GM19240 (cell line): ENCODE measurements around the gene SHB.

Source experiments
- DNase-seq: peaks from one replicate; pipeline ENCODE4 v3.0.0; 2011; ENCODE audit warnings: low spot score; ENCODE audit not compliant: insufficient read length

The SHB gene

DNA sequence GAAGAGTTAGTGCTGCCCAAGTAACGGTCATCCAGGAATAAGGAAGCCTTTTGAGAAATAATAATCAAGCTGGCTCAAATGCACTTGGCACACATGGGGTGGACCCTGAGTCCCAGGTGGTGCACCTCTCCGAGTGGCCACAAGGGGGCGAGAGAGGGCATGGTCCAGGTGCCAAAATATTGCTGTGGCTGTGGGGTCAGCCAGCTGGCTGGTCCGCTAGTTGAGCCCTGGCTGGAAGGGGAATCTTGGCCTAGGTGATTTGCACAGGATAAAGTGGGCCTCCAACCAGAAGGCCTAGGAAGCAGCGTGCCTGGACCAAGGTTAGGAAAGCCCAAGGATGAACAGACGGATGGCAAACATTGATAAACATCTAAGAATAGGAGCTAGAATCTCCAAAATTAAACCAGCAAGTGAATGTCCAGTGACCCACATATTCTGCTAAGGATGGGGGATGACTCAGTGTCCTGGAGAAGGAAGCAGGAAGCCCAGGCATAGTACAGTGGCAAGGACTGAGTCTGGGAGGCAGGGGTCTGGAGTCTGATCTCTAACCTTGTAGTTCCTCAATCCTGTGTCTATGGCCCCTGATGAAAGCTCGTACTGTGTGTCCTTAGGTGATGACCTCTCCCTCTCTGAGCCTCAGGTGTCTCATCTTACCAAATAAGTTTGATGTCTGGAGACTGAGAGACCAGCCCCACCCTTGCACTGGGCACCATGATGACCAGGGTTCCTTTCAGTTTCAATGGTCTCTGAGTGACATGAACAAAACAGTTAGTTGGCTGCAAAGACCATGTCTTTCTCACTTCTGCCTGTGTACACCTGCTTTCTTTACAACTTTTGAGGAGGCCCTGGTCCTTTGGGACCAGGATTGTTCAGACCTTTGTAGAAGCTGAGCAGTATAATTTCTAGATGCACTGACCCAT is 19.2 kb upstream of the SHB start:
- peak; percentile 71 for DNase-seq

DNA sequence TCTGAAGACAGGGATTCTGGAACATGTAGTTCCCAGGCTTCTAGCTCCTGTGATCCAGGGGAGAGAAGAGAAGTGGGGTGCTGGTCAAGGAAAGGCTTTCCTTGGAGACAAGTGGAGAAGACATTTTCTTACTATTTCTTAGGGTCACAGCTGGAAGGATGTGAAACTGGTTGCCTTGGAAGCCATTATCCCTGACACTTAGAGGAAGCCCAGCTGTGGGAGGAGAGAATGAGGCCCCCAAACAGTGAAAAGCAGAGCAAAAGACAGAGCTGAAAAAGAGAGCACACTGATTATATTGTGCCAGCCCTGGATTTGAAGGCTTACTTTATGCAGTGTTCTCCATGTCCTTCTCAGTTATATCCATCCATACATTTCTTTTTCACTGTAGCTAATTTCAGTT is 17.5 kb upstream of the SHB start:
- DNase-seq, result no peak

DNA sequence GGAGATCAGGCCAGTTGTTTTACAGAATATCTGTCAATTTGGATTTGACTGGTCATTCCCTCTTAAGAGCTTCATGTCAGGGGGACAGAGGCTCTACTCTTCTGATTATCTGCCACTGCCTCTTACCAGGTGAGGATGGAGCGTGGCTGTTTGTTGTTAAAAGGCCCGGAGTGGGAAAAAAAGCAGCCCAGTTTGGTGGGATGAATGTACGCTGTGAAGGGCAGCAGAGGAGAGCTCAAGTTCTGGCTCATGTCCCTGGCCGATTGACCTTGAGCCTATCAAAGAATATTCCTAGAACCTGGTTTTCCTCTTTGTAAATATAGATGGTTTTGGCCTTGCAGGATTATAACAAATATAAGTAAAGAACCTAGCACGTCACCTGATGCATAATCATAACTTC is 16.3 kb upstream of the SHB start:
- DNase-seq, result no peak

DNA sequence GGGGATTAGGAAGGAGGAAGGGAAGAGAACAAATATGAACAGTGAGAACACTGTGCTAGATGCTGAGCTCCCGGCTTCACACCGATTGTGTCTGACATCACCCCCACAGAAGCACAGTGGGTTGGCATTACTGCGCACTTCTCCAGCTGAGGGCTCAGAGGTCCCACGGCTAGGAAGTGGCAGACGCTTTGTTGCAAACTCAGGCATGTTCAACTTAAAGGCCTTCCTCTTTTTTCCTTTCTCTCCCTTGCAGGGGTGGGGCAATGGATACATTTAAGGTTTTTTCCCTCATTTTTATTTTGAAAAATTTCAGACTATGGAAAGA is 15.5 kb upstream of the SHB start:
- no peak for DNase-seq

DNA sequence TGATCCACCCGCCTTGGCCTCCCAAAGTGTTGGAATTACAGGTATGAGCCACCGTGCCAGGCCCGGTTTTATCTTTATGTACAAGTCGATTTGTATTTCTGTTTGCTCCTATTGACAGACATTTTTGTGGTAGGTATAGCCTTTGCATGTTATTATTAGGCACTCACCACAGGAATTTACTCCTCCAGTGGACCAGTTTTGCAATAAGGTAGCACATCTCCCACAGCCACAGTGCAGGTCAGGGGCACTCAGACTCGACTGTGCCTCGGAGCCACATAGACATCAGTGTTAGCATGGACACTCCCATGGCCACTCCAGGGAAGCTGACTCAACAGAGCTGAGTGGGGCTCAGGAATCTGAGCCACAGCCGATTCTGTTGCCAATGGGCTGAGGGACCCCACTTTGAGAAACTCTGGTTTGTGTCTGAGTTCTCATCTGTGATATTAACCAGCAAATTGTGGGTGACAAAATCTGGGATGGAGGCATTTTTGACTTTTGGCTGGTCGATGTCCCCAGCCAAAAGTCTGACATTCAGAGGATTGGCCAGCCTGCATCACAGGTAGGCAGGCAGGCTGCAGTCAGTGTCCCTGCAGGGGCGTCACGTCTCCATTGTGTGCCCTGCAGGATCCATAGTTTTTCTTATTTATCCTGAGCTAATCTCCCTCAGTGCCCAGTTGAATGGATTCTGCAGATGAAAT is 15.0 kb upstream of the SHB start:
- no peak for DNase-seq

DNA sequence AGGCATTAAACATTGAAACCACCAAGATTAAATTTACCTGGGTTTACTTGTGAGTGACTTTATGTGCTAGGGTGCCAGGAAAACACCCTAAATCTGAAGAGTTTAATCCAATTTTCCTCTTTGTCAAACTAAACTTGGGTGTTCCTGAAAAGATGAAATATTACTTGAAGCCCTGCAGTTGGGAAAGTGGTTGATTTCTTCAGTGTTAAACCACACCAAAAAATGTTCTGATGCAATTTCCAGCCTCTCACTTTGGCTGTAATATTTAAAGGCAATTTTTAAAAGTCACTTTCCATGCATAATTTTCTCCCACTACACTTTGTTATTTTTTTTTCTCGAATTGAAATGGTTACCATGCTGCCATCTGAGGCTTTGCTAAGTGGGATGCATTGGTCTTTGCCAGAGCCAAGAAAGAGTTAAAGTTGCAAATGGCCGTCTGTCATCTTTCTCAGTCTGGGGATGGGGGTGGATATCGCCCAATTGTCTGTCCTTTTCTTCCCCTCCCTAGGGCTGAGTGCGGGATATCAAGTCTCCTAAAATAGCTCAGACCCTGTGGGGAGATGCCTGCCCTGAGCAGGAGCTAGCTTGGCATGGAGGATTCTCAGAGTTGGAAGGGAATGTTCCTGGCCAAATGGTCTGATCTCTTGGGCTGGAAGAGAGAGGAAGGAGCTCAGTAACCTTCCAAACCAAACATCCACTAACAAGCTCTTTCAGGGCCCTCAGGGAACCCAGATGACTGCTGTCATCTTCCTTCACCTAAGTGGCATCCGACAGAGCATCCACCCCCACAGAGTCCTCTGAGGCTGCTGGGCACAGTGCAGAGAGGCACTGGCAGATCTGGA is 13.6 kb upstream of the SHB start:
- no peak for DNase-seq

DNA sequence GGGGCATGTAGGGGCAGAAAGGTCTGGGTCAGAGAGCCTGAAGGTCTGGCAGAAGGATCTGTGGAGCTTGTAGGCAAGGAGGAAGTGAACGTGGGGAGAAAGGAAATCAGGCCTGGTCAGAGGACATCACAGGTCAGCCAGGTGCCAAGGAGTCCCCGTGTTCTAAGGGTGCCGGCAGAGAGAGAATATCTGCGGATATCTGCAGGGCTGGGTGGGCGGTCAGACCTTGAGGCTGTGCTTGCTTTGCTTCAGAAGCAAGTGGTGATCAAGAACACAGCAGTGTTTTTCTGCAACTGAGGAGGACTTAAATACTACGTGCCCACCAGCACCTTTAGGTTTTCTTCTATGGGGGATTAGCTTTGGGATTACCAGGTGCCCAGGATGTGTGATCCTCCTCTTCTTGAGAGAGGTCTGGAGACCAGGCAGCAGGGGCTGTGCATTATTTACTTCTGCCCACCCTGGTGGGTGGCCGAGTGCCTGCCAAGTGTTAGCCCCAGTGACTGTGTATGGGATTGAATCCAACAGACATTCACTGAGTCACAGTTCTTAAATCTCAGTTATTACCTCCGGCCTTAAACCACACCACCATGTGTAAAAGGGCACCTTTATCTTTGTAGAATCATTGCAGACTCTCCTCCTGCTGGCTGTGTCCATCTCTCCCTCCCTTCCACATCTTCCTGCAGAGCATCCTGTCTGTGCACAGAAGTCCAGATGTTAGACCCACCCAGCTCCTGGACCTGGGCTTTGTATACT is 12.5 kb upstream of the SHB start:
- no peak for DNase-seq

DNA sequence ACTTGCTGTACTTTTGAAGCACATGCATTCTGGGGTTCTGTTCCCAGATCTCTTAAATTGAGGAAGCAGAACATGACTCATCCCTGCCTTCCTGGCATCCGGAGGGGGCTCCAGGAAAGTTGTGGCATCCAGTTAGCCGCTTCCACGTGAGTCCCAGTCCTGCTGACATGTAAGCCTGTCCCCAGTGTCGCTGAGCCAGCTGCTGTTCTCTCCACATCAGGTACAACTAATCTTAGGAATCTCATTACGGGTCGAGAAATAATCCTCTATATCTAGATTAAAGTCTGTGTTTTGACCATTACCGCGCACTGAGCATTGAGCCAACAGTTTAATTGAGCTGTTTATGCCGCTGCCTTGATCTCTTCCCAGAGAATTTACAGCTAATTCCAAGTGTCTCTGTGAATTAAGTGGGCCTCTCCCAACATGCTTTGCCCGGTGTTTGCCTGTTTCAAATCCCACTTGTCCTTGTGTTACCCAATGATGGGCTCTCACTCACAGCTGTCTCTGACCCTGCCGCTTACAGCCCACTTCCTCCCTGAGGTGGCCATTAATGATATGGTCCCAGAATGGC is 10.5 kb upstream of the SHB start:
- no peak for DNase-seq

DNA sequence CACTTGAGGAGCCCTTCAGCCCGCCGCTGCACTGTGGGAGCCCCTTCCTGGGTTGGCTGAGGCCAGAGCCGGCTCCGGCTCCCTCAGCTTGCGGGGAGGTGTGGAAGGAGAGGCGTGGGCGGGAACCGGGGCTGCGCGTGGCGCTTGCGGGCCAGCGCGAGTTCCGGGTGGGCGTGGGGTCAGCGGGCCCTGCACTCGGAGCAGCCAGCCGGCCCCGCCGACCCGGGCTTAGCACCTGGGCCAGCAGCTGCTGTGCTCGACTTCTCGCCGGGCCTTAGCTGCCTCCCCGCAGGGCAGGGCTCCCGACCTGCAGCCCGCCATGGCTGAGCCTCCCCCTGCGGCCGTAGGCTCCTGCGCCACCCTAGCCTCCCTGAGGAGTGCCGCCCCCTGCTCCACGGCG is 6.2 kb upstream of the SHB start:
- DNase-seq, result no peak

DNA sequence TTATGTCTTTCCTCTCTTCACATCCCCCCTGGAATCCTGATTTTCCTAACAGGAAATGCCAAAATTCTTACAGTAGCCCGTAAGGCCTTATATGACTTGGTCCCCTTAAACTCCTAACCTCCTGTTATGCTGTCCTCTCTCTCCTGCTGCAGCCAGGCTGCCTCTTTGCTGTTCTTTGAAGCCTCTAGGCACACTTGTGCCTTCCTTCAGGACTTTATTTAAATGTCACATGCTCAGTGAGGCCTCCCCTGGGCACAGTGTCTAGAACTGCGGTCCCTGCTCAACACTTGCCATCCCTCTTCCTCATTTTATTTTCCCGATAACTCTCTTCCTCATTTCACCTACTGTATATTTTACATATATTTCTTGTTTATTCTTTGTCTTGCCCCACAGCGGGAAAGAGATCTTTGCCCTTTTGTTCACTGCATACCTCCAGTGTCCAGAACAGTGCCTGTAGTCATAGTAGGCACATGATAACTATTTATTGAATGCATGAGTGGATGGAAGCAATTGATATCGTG is 5.5 kb upstream of the SHB start:
- no peak for DNase-seq

DNA sequence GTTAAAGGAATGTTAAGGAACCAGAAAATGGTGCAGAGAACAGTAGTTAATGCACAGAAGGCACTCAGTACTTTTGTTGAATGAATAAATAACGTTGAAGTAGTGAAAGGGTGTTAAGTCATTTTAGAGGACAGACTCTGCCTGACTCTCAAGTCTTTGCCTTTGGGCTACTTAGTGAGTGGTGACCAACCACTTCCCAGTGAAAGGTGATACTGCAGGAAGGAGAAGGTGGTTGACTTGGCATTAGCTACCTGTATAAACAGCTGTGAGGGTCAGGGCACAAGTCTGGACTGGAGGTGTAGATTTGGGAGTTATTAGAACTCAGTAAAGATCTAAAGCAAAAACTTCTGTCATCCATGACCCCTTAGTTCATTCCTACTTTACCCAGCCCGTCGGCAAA is 4.9 kb upstream of the SHB start:
- no peak for DNase-seq

DNA sequence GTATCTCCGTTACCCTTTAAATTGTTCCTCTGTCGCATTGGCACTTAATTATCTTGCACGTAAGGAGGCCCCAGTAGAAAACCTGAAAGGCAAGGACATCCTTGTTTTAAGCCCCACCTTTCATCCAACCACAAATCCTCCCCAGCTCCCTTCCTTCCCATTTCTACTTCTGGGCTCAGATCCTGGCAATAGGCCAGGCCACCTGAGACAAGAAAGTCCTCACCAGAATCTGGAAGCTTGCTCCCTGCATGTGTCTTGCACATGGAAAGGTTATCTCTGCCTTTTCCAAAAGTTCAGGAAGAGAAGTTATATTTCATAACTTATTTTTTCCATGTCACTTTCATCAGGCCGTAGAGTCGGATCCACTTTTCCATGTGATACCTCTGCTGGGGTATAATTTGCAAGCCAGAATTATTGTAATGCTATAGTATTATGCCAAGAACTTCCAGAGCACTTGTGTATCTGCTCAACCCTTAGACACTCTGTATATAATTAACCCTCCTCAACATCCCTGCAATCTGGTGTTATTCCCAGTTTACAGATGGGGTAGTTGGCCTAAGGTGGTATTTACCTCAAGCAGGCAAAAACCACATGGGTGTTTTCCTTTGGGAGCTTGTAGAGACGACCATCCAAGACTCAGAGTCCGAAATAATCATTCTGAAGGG is 2.6 kb upstream of the SHB start:
- DNase-seq, result no peak

DNA sequence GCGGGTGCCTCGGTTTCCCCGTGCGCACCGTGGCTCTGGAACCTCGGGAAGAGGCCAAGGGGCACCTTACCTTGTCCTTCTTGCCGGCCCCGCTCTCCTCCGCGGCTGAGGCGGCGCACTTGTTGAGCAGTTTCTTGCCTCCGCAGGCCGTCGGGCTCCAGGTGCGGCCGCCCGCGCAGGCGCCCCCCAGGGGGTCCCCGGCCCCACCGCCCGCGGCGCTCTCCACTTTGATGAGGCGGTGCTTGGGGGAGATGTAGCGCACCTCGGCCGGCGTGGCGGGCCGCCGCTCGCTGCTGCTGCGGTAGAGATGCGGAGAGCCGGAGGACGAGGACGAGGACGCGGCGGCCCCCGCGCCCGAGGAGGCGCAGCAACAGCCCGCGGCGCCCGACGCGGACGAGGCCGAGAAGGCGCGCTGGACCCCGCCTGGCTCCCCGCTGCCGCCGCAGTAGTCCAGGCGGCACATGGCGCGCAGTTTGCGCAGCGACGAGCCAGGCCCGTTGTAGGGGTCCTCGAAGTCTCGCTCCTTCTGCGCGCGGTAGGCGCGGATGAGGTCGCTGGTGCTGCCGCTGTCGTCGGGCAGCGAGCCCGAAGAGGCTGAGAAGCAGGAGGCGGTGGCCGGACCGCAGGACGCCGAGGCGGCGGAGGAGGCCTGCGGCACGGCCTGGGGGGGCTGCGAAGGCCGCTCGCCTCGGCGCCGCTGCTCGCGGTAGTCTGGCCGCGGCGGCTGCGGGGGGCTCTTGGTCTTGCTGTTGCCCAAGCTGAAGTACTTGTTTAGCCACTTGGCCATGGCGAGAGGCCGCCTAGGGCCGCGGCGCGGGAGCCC is 957 bp downstream of the SHB start:
- no peak for DNase-seq

DNA sequence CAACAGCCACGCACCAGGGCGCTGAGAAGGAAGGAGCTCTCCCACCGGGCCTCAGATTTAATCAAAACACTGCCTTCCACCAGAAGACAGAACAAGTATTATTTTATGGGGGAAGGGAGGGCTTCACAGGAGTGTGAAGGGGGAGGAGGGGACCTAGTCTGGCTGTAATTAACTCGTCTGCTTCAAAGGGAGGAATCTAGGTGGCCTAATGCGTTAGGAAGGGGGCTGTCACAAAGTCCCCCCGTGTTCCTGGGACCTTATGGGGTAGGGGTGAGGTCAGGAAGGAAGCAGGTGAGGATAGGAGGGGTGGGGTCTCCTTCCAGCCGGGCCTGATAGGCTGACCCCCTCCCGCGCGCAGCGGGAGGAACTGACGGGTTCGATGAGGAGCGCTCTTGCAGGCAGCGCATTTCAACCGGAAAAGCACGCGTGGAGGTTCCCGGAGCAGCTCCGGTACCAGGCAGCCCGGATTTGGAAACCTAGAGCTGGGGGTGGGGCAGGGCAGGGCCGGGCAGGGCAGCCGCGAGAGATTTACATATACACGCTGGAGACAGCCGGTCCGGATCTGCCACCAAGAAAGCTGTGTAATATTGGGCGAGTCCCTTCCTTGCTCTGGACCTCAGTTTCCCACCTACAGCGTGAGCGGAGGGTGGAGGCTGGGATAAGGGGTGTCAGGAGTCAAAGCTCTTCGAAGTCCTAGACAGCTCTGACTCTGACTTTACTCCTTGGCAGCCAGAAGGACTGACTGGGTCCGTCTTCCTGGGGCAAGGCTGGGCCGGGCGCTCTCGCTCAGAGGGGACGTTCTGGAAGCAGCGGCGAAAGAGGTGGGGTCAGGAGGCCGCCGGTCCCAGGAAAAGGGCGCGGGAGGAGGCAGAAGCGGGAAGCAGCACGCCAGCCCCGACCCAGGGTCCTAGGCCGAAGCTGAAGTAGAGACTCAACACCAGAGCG is 1.8 kb downstream of the SHB start:
- no peak for DNase-seq

DNA sequence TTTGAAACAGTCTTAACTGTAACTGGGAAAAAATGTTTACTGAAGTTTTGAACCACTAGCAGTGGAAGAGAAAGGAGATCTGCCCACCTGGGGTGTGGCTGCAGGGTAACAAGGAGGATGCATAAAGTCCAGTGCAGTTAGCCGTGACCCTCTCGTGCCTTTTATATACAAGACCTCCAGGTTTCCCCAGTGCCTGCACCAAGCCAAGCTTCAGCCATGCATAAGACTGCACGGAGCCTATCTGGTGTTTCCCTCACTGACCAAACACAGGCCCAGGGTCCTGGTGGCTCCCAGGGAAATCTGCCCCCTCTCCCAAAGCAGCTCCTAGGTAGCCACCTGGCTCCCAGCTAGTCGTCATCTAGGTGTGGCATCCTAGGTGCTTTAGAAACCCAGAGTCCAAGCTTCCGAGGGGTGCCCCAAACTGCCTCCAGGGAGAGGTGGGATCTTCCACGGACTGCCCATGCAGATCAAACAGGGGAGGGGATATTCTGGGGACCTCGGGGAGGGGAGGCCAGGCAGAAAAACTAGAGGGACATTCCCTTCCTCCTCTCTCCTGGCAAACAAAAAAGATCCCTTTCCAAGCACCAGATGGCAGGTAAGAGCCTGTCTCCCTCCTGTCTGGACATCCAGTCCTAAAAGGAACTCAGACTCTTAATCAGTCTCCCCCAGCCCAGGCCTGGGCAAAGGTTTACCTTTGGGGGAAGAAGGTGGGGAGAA is 2.7 kb downstream of the SHB start:
- DNase-seq, result no peak

DNA sequence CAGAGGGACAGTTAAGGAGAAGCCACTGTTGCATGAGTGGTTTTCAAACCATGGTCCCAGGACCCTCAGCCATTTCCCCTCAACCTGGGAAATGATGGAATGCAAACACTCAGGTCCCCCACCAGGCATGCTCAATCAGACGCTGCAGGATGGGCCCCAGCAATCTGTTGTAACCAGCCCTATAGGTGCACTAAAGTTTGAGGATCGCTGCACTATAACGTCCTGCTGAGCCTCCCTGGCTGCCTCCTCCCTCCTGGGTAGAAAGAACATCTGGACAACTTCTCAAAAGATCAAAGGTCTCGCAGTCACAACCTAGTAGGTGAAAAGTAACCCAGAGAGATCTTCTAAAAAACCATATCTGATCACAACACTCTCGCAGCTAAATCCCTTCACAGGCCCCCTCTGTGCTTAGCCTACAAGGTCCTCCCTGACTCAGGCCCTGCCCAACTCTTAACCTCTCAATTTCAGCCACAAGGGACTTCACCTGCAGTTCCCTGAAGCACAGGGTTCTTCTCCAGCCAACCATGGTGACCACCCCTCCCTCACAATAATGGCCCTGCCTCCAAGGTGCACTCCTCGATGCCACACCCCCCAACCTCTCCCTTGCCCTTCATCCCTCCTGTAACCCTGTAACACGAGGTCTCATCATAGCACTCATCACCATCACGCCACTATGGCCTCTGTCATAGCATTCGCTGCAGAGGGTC is 3.5 kb downstream of the SHB start:
- DNase-seq, result no peak

DNA sequence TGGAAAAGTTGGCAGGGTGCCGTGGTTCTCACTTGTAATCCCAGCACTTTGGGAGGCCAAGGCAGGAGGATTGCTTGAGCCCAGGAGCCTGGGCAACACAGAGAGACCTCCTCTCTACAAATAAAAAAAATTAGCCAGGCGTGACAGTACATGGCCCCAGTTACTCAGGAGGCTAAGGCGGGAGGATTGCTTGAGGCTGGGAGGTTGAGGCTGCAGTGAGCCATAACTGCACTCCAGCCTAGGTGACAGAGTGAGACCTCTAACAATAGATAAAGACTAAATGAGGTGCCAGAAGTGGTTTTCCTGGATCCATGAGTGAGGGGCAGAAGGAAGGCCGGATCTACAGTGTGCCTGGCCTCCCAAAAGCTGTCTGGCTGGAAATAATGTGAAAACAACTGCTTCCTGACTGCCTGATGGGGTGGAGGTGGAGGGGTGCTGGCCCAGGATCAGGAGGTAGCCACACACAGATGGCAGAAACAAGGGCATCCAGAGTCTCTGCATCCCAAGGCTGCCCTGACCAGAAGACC is 4.1 kb downstream of the SHB start:
- no peak for DNase-seq
